GM20000 (cell line): ENCODE results near the gene ARHGAP8.

Source experiments
- DNase-seq: peaks from one replicate; pipeline ENCODE4 v3.0.0; 2012; ENCODE audit warnings: low spot score
- CTCF ChIP-seq: IDR thresholded peaks from 2 replicates; pipeline ENCODE4 v1.5.1; 2012; ENCODE audit warnings: mild to moderate bottlenecking, control low read depth; ENCODE audit errors: extremely low read depth, missing control alignments

ARHGAP8 gene

GRCh38 chr22:44732017-44732561 lies 20.3 kb upstream of the ARHGAP8 start:
- no peak for TF ChIP-seq CTCF
- DNase-seq, result no peak

- no peak for DNase-seq
- TF ChIP-seq CTCF, result no peak
These were observed 19.7 kb upstream of the ARHGAP8 start for GRCh38 chr22:44732661-44733060.

- TF ChIP-seq CTCF, result no peak
- no peak for DNase-seq
These were observed 18.8 kb upstream of the ARHGAP8 start for GRCh38 chr22:44733426-44734106.

- TF ChIP-seq CTCF, result no peak
- no peak for DNase-seq
These were observed 18.1 kb upstream of the ARHGAP8 start for GRCh38 chr22:44734278-44734677.

GRCh38 chr22:44734801-44735517 lies 17.4 kb upstream of the ARHGAP8 start:
- no peak for TF ChIP-seq CTCF
- no peak for DNase-seq

- TF ChIP-seq CTCF, result peak; percentile 98
- peak; percentile 92 for DNase-seq
These were observed 16.6 kb upstream of the ARHGAP8 start for GRCh38 chr22:44735518-44736428.
